HepG2 (cell line): ENCODE results near the gene TSTD1. TPM values are rescaled to one million over a fixed set of nuclear protein-coding genes. Genes with fewer than 3 reads are reported as not detected.
A peak's percentile ranks its signal among the peaks of the same experiment; 100 is the strongest.

Source experiments
- ARID2 ChIP-seq: sonication (generic); formaldehyde crosslinking; IDR thresholded peaks from 2 replicates; pipeline ENCODE4 v1.8.1; 2022; ENCODE audit warnings: mild to moderate bottlenecking, missing genetic modification reagents, borderline replicate concordance
- CCDC6 ChIP-seq: sonication (generic); formaldehyde crosslinking; IDR thresholded peaks from 2 replicates; pipeline ENCODE4 v1.8.1; 2022; ENCODE audit warnings: mild to moderate bottlenecking, missing genetic modification reagents, moderate library complexity
- KDM4B ChIP-seq: sonication (generic); formaldehyde crosslinking; IDR thresholded peaks from 2 replicates; pipeline ENCODE4 v1.4.0; 2020; ENCODE audit warnings: missing genetic modification reagents
- MEF2D ChIP-seq: sonication (generic); formaldehyde crosslinking; IDR thresholded peaks from 2 replicates; pipeline ENCODE4 v1.5.1; 2020; ENCODE audit warnings: mild to moderate bottlenecking, missing genetic modification reagents
- NR2F6 ChIP-seq, 2 experiments: IDR thresholded peaks; 2 replicates each; pipeline ENCODE4 v1.6.1; 2016; ENCODE audit warnings: antibody characterized with exemption in 1 of 2, mild to moderate bottlenecking in 1 of 2
- RAD21 ChIP-seq: fragments of 450-650 bp; formaldehyde crosslinking; IDR thresholded peaks from 2 replicates; pipeline ENCODE4 v1.5.0; 2020; ENCODE audit warnings: mild to moderate bottlenecking
- RERE ChIP-seq: IDR thresholded peaks from 2 replicates; pipeline ENCODE4 v1.6.1; 2016; ENCODE audit warnings: low read depth, missing genetic modification reagents, missing compliant biosample characterization
- RFXAP ChIP-seq: sonication (generic); formaldehyde crosslinking; IDR thresholded peaks from 2 replicates; pipeline ENCODE4 v1.4.0; 2020; ENCODE audit warnings: missing genetic modification reagents, borderline replicate concordance
- THAP9 ChIP-seq: sonication (generic); formaldehyde crosslinking; IDR thresholded peaks from 2 replicates; pipeline ENCODE4; 2020; ENCODE audit warnings: missing genetic modification reagents, mild to moderate bottlenecking, borderline replicate concordance
- TRIM24 ChIP-seq: sonication (generic); formaldehyde crosslinking; IDR thresholded peaks from 2 replicates; pipeline ENCODE4 v1.8.0; 2022; ENCODE audit warnings: mild to moderate bottlenecking, missing genetic modification reagents
- ZKSCAN8 ChIP-seq: IDR thresholded peaks from 2 replicates; pipeline ENCODE4 v1.6.1; 2016; ENCODE audit warnings: borderline replicate concordance, missing genetic modification reagents, missing compliant biosample characterization
- ZNF20 ChIP-seq: sonication (generic); formaldehyde crosslinking; IDR thresholded peaks from 2 replicates; pipeline ENCODE4 v1.4.0; 2020; ENCODE audit warnings: mild to moderate bottlenecking, moderate library complexity, missing genetic modification reagents
- ZNF276 ChIP-seq: sonication (generic); formaldehyde crosslinking; IDR thresholded peaks from 2 replicates; pipeline ENCODE4 v1.4.0; 2020; ENCODE audit warnings: mild to moderate bottlenecking, low read depth, missing genetic modification reagents
- ZNF607 ChIP-seq: sonication (generic); formaldehyde crosslinking; IDR thresholded peaks from 2 replicates; pipeline ENCODE4 v1.5.1; 2020; ENCODE audit warnings: missing genetic modification reagents, mild to moderate bottlenecking, borderline replicate concordance
- ZNF800 ChIP-seq: sonication (generic); formaldehyde crosslinking; IDR thresholded peaks from 2 replicates; pipeline ENCODE4 v1.4.0; 2020; ENCODE audit warnings: missing genetic modification reagents
- ZNF891 ChIP-seq: sonication (generic); formaldehyde crosslinking; IDR thresholded peaks from 2 replicates; pipeline ENCODE4 v1.5.0; 2020; ENCODE audit warnings: mild to moderate bottlenecking, missing genetic modification reagents
- polyA plus RNA-seq, 8 experiments: library from polyadenylated mRNA; depleted of rRNA in 3 of 8; stranded (reverse) in 7 of 8; unstranded in 1 of 8; fragments of >200 nt; fragmentation: Illumina TruSeq in 4 of 8; extraction: Trizol in 4 of 8; gene quantifications; 2 replicates each; pipeline versions ENCODE4 v1.2.1 to v1.2.3, GENCODE V29; 2011 to 2016; ENCODE audit warnings: low read depth in 4 of 8, missing spikeins in 1 of 8, mixed read lengths in 1 of 8; ENCODE audit not compliant: insufficient read depth in 1 of 8
- total RNA-seq, 5 experiments: library from RNA; depleted of rRNA; stranded (reverse); fragments of >200 nt; fragmentation: Illumina TruSeq; extraction: Trizol; gene quantifications; 2 replicates each; pipeline ENCODE4 v1.2.3, GENCODE V29; 2016; ENCODE audit warnings: low read depth in 1 of 5

Gene TSTD1
- total and polyA plus RNA-seq, 2 of the 13 experiments (the other 11 are each of a cell fraction or from before 2014, with no cell fraction given): 0.15 to 0.31 TPM

GRCh38 chr1:161021165-161021969, 17.4 kb downstream of the TSTD1 start (continued):
- TF ChIP-seq ZNF276 (CRISPR knock-in tag) (no peak), ZNF20 (no peak), ZNF800 (CRISPR knock-in tag) (peak; percentile 51; the same call in 1 of the 2 replicates), THAP9 (CRISPR knock-in tag) (no peak), RAD21 (no peak), ARID2 (no peak), RERE (CRISPR knock-in tag) (no peak), CCDC6 (CRISPR knock-in tag) (no peak; the same call in 1 of the 2 replicates), ZNF891 (0 out of 2 replicates have a peak, but pooled peaks have one; percentile 12), ZKSCAN8 (CRISPR knock-in tag) (no peak), KDM4B (CRISPR knock-in tag) (peak; percentile 37; the same call in 1 of the 2 replicates), ZNF607 (CRISPR knock-in tag) (no peak), NR2F6 (IDR thresholded peaks at IDR 0.05) (no peak), NR2F6 (CRISPR knock-in tag; IDR thresholded peaks at IDR 0.05) (no peak), MEF2D (CRISPR knock-in tag) (no peak), TRIM24 (no peak), RFXAP (CRISPR knock-in tag) (peak; percentile 98)
